H1 (cell line): ENCODE measurements around the gene SLC35F1. TPM values are rescaled to one million over a fixed set of nuclear protein-coding genes. Genes with fewer than 3 reads are reported as not detected.

Experiments used
- CTCF ChIA-PET: fragments of 300-600 bp; sonication (Branson Sonifier 250); formaldehyde crosslinking; loops from one replicate; lab custom pipeline; 2021; ENCODE audit not compliant: partially characterized antibody; lab: Charles Lee
- POLR2A ChIA-PET: fragments of 300-600 bp; sonication (Branson Sonifier 250); formaldehyde crosslinking; loops from one replicate; lab custom pipeline; 2021; ENCODE audit warnings: inconsistent platforms; ENCODE audit not compliant: partially characterized antibody; lab: Charles Lee
- DNase-seq, 2 experiments: peaks; one replicate each; pipeline versions ENCODE4 v3.0.0 to v3.0.0-alpha.2; 2010 to 2022; ENCODE audit warnings: low spot score in 2 of 2, low read depth in 1 of 2, mixed read lengths in 1 of 2
- FAIRE-seq: peaks from 2 replicates; lab custom pipeline; 2011; peaks lifted over from hg19 to GRCh38; lab: Jason Lieb, UNC
- H2AFZ ChIP-seq: 2 replicates; pipeline ENCODE4 v1.8.1; 2012; ENCODE audit warnings: low read length, inconsistent platforms
- H2AK5ac ChIP-seq: 2 replicates; pipeline ENCODE4 v1.6.1; 2013; ENCODE audit warnings: low read depth, low read length
- H2BK120ac ChIP-seq: replicated peaks from 2 replicates; pipeline ENCODE3; 2013; ENCODE audit warnings: low read depth, low read length, inconsistent platforms
- H2BK12ac ChIP-seq: 2 replicates; pipeline ENCODE4 v1.6.1; 2013; ENCODE audit warnings: low read depth, low read length
- H2BK15ac ChIP-seq: 2 replicates; pipeline ENCODE4 v1.6.1; 2013; ENCODE audit warnings: low read length
- H2BK20ac ChIP-seq: 2 replicates; pipeline ENCODE4 v1.6.1; 2013; ENCODE audit warnings: low read length
- H2BK5ac ChIP-seq: 2 replicates; pipeline ENCODE4 v1.6.1; 2013; ENCODE audit warnings: low read depth, low read length
- H3K14ac ChIP-seq: 2 replicates; pipeline ENCODE4 v1.6.1; 2013; ENCODE audit warnings: inconsistent platforms; ENCODE audit not compliant: insufficient read length
- H3K18ac ChIP-seq: 2 replicates; pipeline ENCODE4 v1.6.1; 2013; ENCODE audit warnings: low read length; ENCODE audit errors: extremely low read depth
- H3K23ac ChIP-seq: 2 replicates; pipeline ENCODE4 v1.6.1; 2013; ENCODE audit warnings: inconsistent platforms; ENCODE audit not compliant: insufficient read length
- H3K23me2 ChIP-seq: 2 replicates; pipeline ENCODE4 v1.6.1; 2013; ENCODE audit warnings: low read depth, low read length
- H3K27ac ChIP-seq: 2 replicates; pipeline ENCODE4 v1.6.1; 2011; ENCODE audit warnings: low read depth, low read length, inconsistent platforms
- H3K27me3 ChIP-seq, 4 experiments: replicated peaks in 1 of 4; 1 replicate in 1 of 4; 2 replicates in 3 of 4; pipeline versions ENCODE4 v1.6.1 to v1.8.1; 2011 to 2013; ENCODE audit warnings: low read length in 3 of 4, mild to moderate bottlenecking in 3 of 4, inconsistent platforms in 2 of 4, mixed read lengths in 2 of 4, moderate library complexity in 1 of 4; ENCODE audit not compliant: control insufficient read depth in 3 of 4, insufficient read depth in 3 of 4; ENCODE audit errors: extremely low read depth in 1 of 4
- H3K36me3 ChIP-seq, 4 experiments: 2 replicates each; pipeline versions ENCODE4 v1.6.1 to v1.8.1; 2011 to 2013; ENCODE audit warnings: mild to moderate bottlenecking in 4 of 4, low read length in 3 of 4, moderate library complexity in 2 of 4, control low read depth in 1 of 4, inconsistent platforms in 1 of 4; ENCODE audit not compliant: insufficient read depth in 4 of 4, control insufficient read depth in 2 of 4
- H3K4ac ChIP-seq: replicated peaks from 2 replicates; pipeline ENCODE3; 2013; ENCODE audit warnings: low read length, low read depth, mixed read lengths, inconsistent platforms; ENCODE audit not compliant: insufficient read length
- H3K4me1 ChIP-seq, 4 experiments: replicated peaks in 1 of 4; 1 replicate in 1 of 4; 2 replicates in 3 of 4; pipeline versions ENCODE4 v1.6.1 to v1.8.1; 2011 to 2013; ENCODE audit warnings: low read length in 3 of 4, inconsistent platforms in 2 of 4, mixed read lengths in 1 of 4; ENCODE audit not compliant: insufficient read depth in 4 of 4, control insufficient read depth in 3 of 4
- H3K4me2 ChIP-seq, 2 experiments: 2 replicates each; pipeline versions ENCODE4 v1.6.1 to v1.8.1; 2011 to 2013; ENCODE audit warnings: low read depth in 2 of 2, low read length in 2 of 2, control low read depth in 1 of 2, inconsistent platforms in 1 of 2, mild to moderate bottlenecking in 1 of 2; ENCODE audit not compliant: insufficient read depth in 1 of 2
- H3K4me3 ChIP-seq, 4 experiments: fragments of 200-600, 300-600 bp in 1 of 4; sonication (generic), shearing (Covaris generic), sonication (Bioruptor Twin) in 1 of 4; 2 replicates each; pipeline versions ENCODE4 v1.5.1 to v1.8.1; 2011 to 2016; ENCODE audit warnings: low read length in 4 of 4, low read depth in 3 of 4, control low read depth in 2 of 4, inconsistent platforms in 2 of 4, mild to moderate bottlenecking in 2 of 4, mixed read lengths in 1 of 4, moderate library complexity in 1 of 4; ENCODE audit not compliant: insufficient read depth in 2 of 4; ENCODE audit errors: extremely low read depth in 1 of 4
- H3K56ac ChIP-seq: replicated peaks from 2 replicates; pipeline ENCODE3; 2013; ENCODE audit warnings: low read depth, mild to moderate bottlenecking, mixed read lengths, low read length, inconsistent platforms; ENCODE audit not compliant: insufficient read length
- H3K79me1 ChIP-seq: 2 replicates; pipeline ENCODE4 v1.6.1; 2013; ENCODE audit warnings: low read depth, low read length, control low read depth
- H3K79me2 ChIP-seq, 2 experiments: 2 replicates each; pipeline versions ENCODE4 v1.6.1 to v1.8.1; 2012 to 2013; ENCODE audit warnings: low read length in 2 of 2, mild to moderate bottlenecking in 2 of 2, inconsistent platforms in 1 of 2; ENCODE audit not compliant: insufficient read depth in 2 of 2, control insufficient read depth in 1 of 2
- H3K9ac ChIP-seq, 4 experiments: replicated peaks in 1 of 4; 1 replicate in 1 of 4; 2 replicates in 3 of 4; pipeline versions ENCODE4 v1.6.1 to v1.8.1; 2011 to 2013; ENCODE audit warnings: low read depth in 3 of 4, low read length in 3 of 4, control low read depth in 2 of 4, mild to moderate bottlenecking in 2 of 4, moderate library complexity in 2 of 4, inconsistent platforms in 1 of 4; ENCODE audit errors: extremely low read depth in 1 of 4
- H3K9me3 ChIP-seq, 2 experiments: 2 replicates each; pipeline versions ENCODE4 v1.6.1 to v1.8.1; 2012 to 2013; ENCODE audit warnings: mild to moderate bottlenecking in 2 of 2, moderate library complexity in 2 of 2, control low read depth in 1 of 2, inconsistent platforms in 1 of 2, low read depth in 1 of 2, low read length in 1 of 2, mixed read lengths in 1 of 2; ENCODE audit not compliant: insufficient read depth in 2 of 2
- H4K20me1 ChIP-seq, 2 experiments: replicated peaks in 1 of 2; 2 replicates each; pipeline versions ENCODE3 to v1.8.1; 2011 to 2013; ENCODE audit warnings: inconsistent platforms in 2 of 2, low read length in 2 of 2, mild to moderate bottlenecking in 1 of 2; ENCODE audit not compliant: insufficient read depth in 2 of 2, control insufficient read depth in 1 of 2
- H4K5ac ChIP-seq: 2 replicates; pipeline ENCODE4 v1.6.1; 2013; ENCODE audit warnings: low read length, low read depth, mixed read lengths, inconsistent platforms; ENCODE audit not compliant: insufficient read length
- H4K8ac ChIP-seq: 2 replicates; pipeline ENCODE4 v1.8.0; 2013; ENCODE audit warnings: mild to moderate bottlenecking, moderate library complexity, low read length, inconsistent platforms; ENCODE audit not compliant: insufficient read depth; ENCODE audit errors: extremely low read depth
- H4K91ac ChIP-seq: replicated peaks from 2 replicates; pipeline ENCODE3; 2013; ENCODE audit warnings: low read length, mixed read lengths, inconsistent platforms; ENCODE audit not compliant: insufficient read length
- BACH1 ChIP-seq: IDR thresholded peaks from 2 replicates; pipeline ENCODE4 v1.6.1; 2012; ENCODE audit warnings: low read length, improper control_type of control experiment
- CHD1 ChIP-seq: IDR thresholded peaks from 2 replicates; pipeline ENCODE4 v1.6.1; 2012; ENCODE audit warnings: low read depth, low read length, improper control_type of control experiment
- POLR2A ChIP-seq, 2 experiments: IDR thresholded peaks; 1 replicate in 1 of 2; 2 replicates in 1 of 2; pipeline ENCODE4 v1.6.1; 2011; ENCODE audit warnings: low read depth in 2 of 2, low read length in 2 of 2, mild to moderate bottlenecking in 2 of 2; ENCODE audit errors: control extremely low read depth in 1 of 2
- POLR2AphosphoS5 ChIP-seq: IDR thresholded peaks from 2 replicates; pipeline ENCODE4 v1.6.1; 2011; ENCODE audit warnings: low read depth, low read length
- TAF1 ChIP-seq: IDR thresholded peaks from 2 replicates; pipeline ENCODE4 v1.6.1; 2011; ENCODE audit warnings: mild to moderate bottlenecking, low read depth, low read length
- WGBS, 2 experiments: shearing (Covaris generic) in 1 of 2; methylation state at CpG; one replicate each; pipeline versions ENCODE4 v1.1.6 to v1.1.7; 2013 to 2015; ENCODE audit warnings: low lambda C conversion rate in 2 of 2, mixed read lengths in 2 of 2, inconsistent platforms in 1 of 2, low coverage in 1 of 2, missing lambda C conversion rate in 1 of 2; ENCODE audit not compliant: insufficient replicate concordance in 2 of 2, insufficient coverage in 1 of 2, insufficient read length in 1 of 2; ENCODE audit errors: extremely low coverage in 1 of 2, missing lambda C conversion rate in 1 of 2; 5-methylcytosine and 5-hydroxymethylcytosine counted together
- polyA plus RNA-seq, 7 experiments: library from polyadenylated mRNA; depleted of rRNA in 3 of 7; stranded (reverse) in 5 of 7; unstranded in 2 of 7; fragments of >200 nt in 5 of 7; fragments of 200-250 nt in 2 of 7; gene quantifications; 1 replicate in 5 of 7; 2 replicates in 1 of 7; 4 replicates in 1 of 7; pipeline versions ENCODE4 v1.2.1 to v1.2.3, GENCODE V29; 2011 to 2013; ENCODE audit warnings: missing spikeins in 2 of 7, mixed read lengths in 2 of 7
- total RNA-seq: library from RNA; stranded (reverse); fragmentation: NEBNext Ultra II Directional; extraction: Animal tissue kit (Norgen Biotek cat#: 25700); gene quantifications from 2 replicates; pipeline ENCODE4 v1.2.1, GENCODE V29; 2021

The SLC35F1 gene
- total and polyA plus RNA-seq, 2 of the 8 experiments (the other 6 are each of a cell fraction or from before 2014, with no cell fraction given): 7.0 to 10.0 TPM

DNA sequence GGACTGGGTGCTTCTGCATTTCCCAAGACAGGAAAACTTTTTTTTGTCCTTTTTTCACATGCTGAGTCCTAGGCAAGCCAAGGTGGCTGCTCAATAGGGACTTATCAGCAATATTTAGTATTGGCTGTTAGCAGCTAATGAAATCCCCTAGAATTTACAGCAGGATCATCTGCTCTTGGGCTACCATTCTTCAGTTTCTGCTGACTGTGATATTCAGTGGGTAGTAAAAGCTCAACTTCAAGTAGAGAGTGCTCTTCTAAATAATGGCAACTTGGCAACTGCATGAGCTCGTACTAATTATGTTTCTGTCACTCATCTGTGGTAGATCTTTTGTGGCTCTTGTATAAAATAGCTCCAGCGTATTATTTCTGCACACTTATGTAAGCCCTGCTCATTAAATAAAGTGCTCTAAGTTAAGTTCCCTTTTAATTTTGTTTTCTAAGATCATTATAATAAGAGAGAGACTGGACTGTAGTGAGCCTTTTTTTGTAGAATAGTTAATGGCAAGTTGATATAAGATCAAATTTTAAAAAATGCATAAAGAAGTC lies 110.3 kb downstream of the SLC35F1 start:
- DNase-seq (no peak), FAIRE-seq (no peak)
- Histone ChIP-seq H3K36me3 (no peaks in the 10 kb centered on the region), H3K9me3 (no peaks in the 10 kb centered on the region), H3K4me2 (no peak overlapping the region), H2BK20ac (no peak overlapping the region), H2BK12ac (no peak overlapping the region), H3K4me1 (no peaks in the 10 kb centered on the region), H3K9ac (no peak overlapping the region), H3K23me2 (no peaks in the 10 kb centered on the region), H3K23ac (no peak overlapping the region), H4K20me1 (no peaks in the 10 kb centered on the region), H4K91ac (no peak overlapping the region), H2AFZ (no peak overlapping the region), H2BK120ac (no peak overlapping the region), H3K27ac (no peak overlapping the region), H3K79me2 (no peaks in the 10 kb centered on the region), H4K8ac (no peak overlapping the region), H3K79me1 (no peaks in the 10 kb centered on the region), H2BK5ac (no peak overlapping the region), H3K56ac (no peak overlapping the region), H3K4ac (no peak overlapping the region), H2BK15ac (no peak overlapping the region), H3K4me3 (no peak overlapping the region), H3K27me3 (no peaks in the 10 kb centered on the region), H2AK5ac (no peak overlapping the region), H4K5ac (no peak overlapping the region), H3K14ac (no peak overlapping the region), H3K18ac (no peak overlapping the region)
- ChIA-PET CTCF (interaction anchor here (0.8 kb wide), 1 partner anchor 63 kb away, joined by 3 read pairs; no protein-coding TSS in a partner anchor), POLR2A (no interaction called here)
- whole genome bisulfite sequencing, 2 experiments: 44% methylated on average over 2 of the region's 2 CpGs; no CpG with 5 or more reads in 1 of the 2 experiments
- no peak for TF ChIP-seq TAF1
- no peak for TF ChIP-seq POLR2AphosphoS5
- no peak for TF ChIP-seq CHD1
- no peak for TF ChIP-seq POLR2A (IDR thresholded peaks at IDR 0.05; ENCODE audit: control extremely low read depth in 1 of 2, low read depth in 2 of 2, low read length in 2 of 2)
- TF ChIP-seq BACH1: no peak
